IMR-90 (cell line): ENCODE results near the gene EIF3M. TPM values are rescaled to one million over a fixed set of nuclear protein-coding genes. Genes with fewer than 3 reads are reported as not detected.

ENCODE experiments used
- ATAC-seq: fragments of 200-7000 bp; cut with Tn5 transposase; 2 replicates; pipeline ENCODE4 v1.9.1; 2020; ENCODE audit warnings: low read depth, mild to moderate bottlenecking, moderate library complexity
- BruUV-seq: library from RNA; stranded (reverse); fragments of 400-500 nt; replicated peaks from 2 replicates; lab custom pipeline; 2021; lab: Mats Ljungman, UMichigan
- CTCF ChIA-PET: fragments of 300-600 bp; formaldehyde crosslinking; extraction: SDS; loops from one replicate; lab custom pipeline; 2021; ENCODE audit warnings: antibody characterized with exemption; lab: Yijun Ruan, JAX
- POLR2A ChIA-PET: fragments of 300-600 bp; sonication (Branson Sonifier 250); formaldehyde crosslinking; loops from one replicate; lab custom pipeline; 2022; ENCODE audit warnings: antibody characterized with exemption; ENCODE audit not compliant: unreplicated experiment; lab: Charles Lee
- DNase-seq: peaks from one replicate; pipeline ENCODE4 v3.0.0; 2013
- H2AFZ ChIP-seq: replicated peaks from 2 replicates; pipeline ENCODE3; 2013; ENCODE audit warnings: low read length, mild to moderate bottlenecking; ENCODE audit not compliant: poor library complexity
- H2AK5ac ChIP-seq: 2 replicates; pipeline ENCODE4 v1.6.1; 2013; ENCODE audit warnings: low read depth, low read length, inconsistent platforms
- H2AK9ac ChIP-seq: replicated peaks from 2 replicates; pipeline ENCODE3; 2013; ENCODE audit warnings: mild to moderate bottlenecking, low read depth, low read length, moderate library complexity; ENCODE audit not compliant: poor library complexity
- H2BK120ac ChIP-seq: 2 replicates; pipeline ENCODE4 v1.6.1; 2013; ENCODE audit warnings: low read depth, low read length, inconsistent platforms
- H2BK15ac ChIP-seq: 3 replicates; pipeline ENCODE4 v1.6.1; 2013; ENCODE audit warnings: low read depth, low read length, inconsistent platforms
- H2BK20ac ChIP-seq: 2 replicates; pipeline ENCODE4 v1.6.1; 2013; ENCODE audit warnings: low read depth, mild to moderate bottlenecking, inconsistent platforms, low read length, moderate library complexity
- H2BK5ac ChIP-seq: 2 replicates; pipeline ENCODE4 v1.6.1; 2013; ENCODE audit warnings: mild to moderate bottlenecking, low read depth, low read length, inconsistent platforms; ENCODE audit not compliant: poor library complexity, severe bottlenecking
- H3K14ac ChIP-seq: replicated peaks from 2 replicates; pipeline ENCODE4 v1.6.1; 2013; ENCODE audit warnings: low read depth, low read length, inconsistent platforms
- H3K18ac ChIP-seq: 2 replicates; pipeline ENCODE4 v1.6.1; 2013; ENCODE audit warnings: low read depth, low read length, control low read depth
- H3K23ac ChIP-seq: 2 replicates; pipeline ENCODE4 v1.6.1; 2013; ENCODE audit warnings: low read depth, low read length, inconsistent platforms
- H3K27ac ChIP-seq: 2 replicates; pipeline ENCODE4 v1.5.1; 2013; ENCODE audit warnings: mild to moderate bottlenecking, control low read depth, low read length; ENCODE audit not compliant: insufficient read depth
- H3K27me3 ChIP-seq: 2 replicates; pipeline ENCODE4 v1.6.1; 2013; ENCODE audit warnings: low read length; ENCODE audit not compliant: control insufficient read depth, insufficient read depth
- H3K36me3 ChIP-seq: 2 replicates; pipeline ENCODE4 v1.6.1; 2013; ENCODE audit warnings: low read length, mixed read lengths; ENCODE audit not compliant: control insufficient read depth, insufficient read depth
- H3K4ac ChIP-seq: 2 replicates; pipeline ENCODE4 v1.6.1; 2013; ENCODE audit warnings: low read depth, low read length, inconsistent platforms
- H3K4me1 ChIP-seq: 2 replicates; pipeline ENCODE4 v1.6.1; 2013; ENCODE audit warnings: low read length, mixed read lengths; ENCODE audit not compliant: control insufficient read depth, insufficient read depth
- H3K4me2 ChIP-seq: 2 replicates; pipeline ENCODE4 v1.6.1; 2013; ENCODE audit warnings: low read depth, mild to moderate bottlenecking, control low read depth, low read length, moderate library complexity
- H3K4me3 ChIP-seq: 2 replicates; pipeline ENCODE4 v1.5.1; 2013; ENCODE audit warnings: low read depth, mild to moderate bottlenecking, control low read depth, low read length, moderate library complexity; ENCODE audit not compliant: insufficient read depth
- H3K56ac ChIP-seq: 2 replicates; pipeline ENCODE4 v1.6.1; 2013; ENCODE audit warnings: low read length, inconsistent platforms; ENCODE audit not compliant: insufficient read depth; ENCODE audit errors: extremely low read depth
- H3K79me1 ChIP-seq, 2 experiments: 2 replicates each; pipeline ENCODE4 v1.6.1; 2013; ENCODE audit warnings: low read length in 2 of 2, inconsistent platforms in 1 of 2, low read depth in 1 of 2
- H3K9ac ChIP-seq: 2 replicates; pipeline ENCODE4 v1.6.1; 2013; ENCODE audit warnings: low read depth, low read length, control low read depth
- H3K9me1 ChIP-seq: 2 replicates; pipeline ENCODE4 v1.6.1; 2013; ENCODE audit warnings: low read length, inconsistent platforms; ENCODE audit not compliant: insufficient read depth
- H3K9me3 ChIP-seq: 2 replicates; pipeline ENCODE4 v1.6.1; 2013; ENCODE audit warnings: low read length; ENCODE audit not compliant: control insufficient read depth, insufficient read depth
- H4K20me1 ChIP-seq: 2 replicates; pipeline ENCODE4 v1.6.1; 2013; ENCODE audit warnings: low read length, inconsistent platforms; ENCODE audit not compliant: insufficient read depth
- H4K5ac ChIP-seq: 2 replicates; pipeline ENCODE4 v1.6.1; 2013; ENCODE audit warnings: mild to moderate bottlenecking, low read depth, low read length, control low read depth
- H4K8ac ChIP-seq, 2 experiments: 2 replicates each; pipeline ENCODE4 v1.6.1; 2013; ENCODE audit warnings: low read depth in 2 of 2, low read length in 2 of 2, control low read depth in 1 of 2, inconsistent platforms in 1 of 2
- H4K91ac ChIP-seq: 2 replicates; pipeline ENCODE4 v1.6.1; 2013; ENCODE audit warnings: low read depth, low read length, inconsistent platforms; ENCODE audit not compliant: insufficient read depth
- CTCF ChIP-seq: conservative IDR thresholded peaks from 2 replicates; pipeline ENCODE4 v1.5.1; 2012; ENCODE audit warnings: mild to moderate bottlenecking, low read depth, low read length, improper control_type of control experiment
- SMC3 ChIP-seq: fragments of 150-350 bp; IDR thresholded peaks from 2 replicates; pipeline ENCODE4 v1.6.1; 2016; ENCODE audit warnings: low read depth, mild to moderate bottlenecking, antibody characterized with exemption, low read length, moderate library complexity
- dilution Hi-C: fragments of 300-500 bp; cut with HindIII; formaldehyde crosslinking; loops from one replicate; pipeline ENCODE4 v1.14.3; 2018; ENCODE audit warnings: low sequenced_read_pairs; ENCODE audit not compliant: unreplicated experiment
- in situ Hi-C: fragments of 300-500 bp; cut with MboI; formaldehyde crosslinking; loops from 3 replicates; pipeline ENCODE4 v1.14.3; 2019; ENCODE audit warnings: low sequenced_read_pairs, inconsistent platforms, mixed read lengths
- intact Hi-C: fragments of 100-400 bp; cut with micrococcal nuclease; formaldehyde crosslinking; loops from 2 replicates; pipeline ENCODE4 v1.10.0; 2022
- polyA plus RNA-seq, 3 experiments: library from polyadenylated mRNA; depleted of rRNA; stranded (reverse); fragments of >200 nt; gene quantifications; 2 replicates each; pipeline ENCODE4 v1.2.3, GENCODE V29; 2012; ENCODE audit warnings: low replicate concordance in 1 of 3
- total RNA-seq: library from RNA; depleted of rRNA; stranded (reverse); fragments of >200 nt; gene quantifications from 2 replicates; pipeline ENCODE4 v1.2.3, GENCODE V29; 2012

EIF3M gene
- total and polyA plus RNA-seq, 2 of the 4 experiments (the other 2 are of a cell fraction) = 376 to 466 TPM

DNA sequence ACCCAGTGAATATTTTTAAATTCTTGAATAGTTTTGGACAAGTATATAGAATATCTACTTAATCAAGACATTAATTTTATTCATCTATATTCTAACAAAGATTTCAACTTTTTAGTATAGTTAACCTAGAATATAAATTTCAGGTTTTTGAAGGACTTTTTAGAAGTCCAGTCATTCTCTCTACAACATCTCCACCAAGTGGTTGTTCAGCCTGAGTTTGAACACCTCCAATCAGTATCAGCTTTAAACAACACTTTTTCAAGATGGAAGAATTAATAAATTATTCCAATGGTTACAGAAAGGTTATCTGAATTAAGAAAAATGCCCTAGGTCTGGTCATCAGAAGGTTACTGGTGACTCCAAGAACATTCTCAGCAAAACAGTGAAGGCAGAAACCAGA is 31.8 kb downstream of the EIF3M start:
- no peak overlapping the region for H2BK20ac ChIP-seq
- no peak overlapping the region for H3K4ac ChIP-seq
- no peaks in the 10 kb centered on the region for H3K79me1 ChIP-seq
- ChIA-PET POLR2A (no interaction called here), CTCF (no interaction called here)
- H3K14ac ChIP-seq = no peak overlapping the region
- H3K36me3 ChIP-seq = no peaks in the 10 kb centered on the region
- H4K20me1 ChIP-seq = no peaks in the 10 kb centered on the region
- ATAC-seq (no peak), DNase-seq (no peak)
- no peak overlapping the region for H4K5ac ChIP-seq
- H3K56ac ChIP-seq = no peak overlapping the region
- no peaks in the 10 kb centered on the region for H3K4me1 ChIP-seq
- intact Hi-C loops = loop anchor here (1.0 kb wide), 1 partner anchor 292 kb away; no protein-coding TSS in a partner anchor
- no peak overlapping the region for H3K23ac ChIP-seq
- no peak overlapping the region for H3K4me2 ChIP-seq
- H2AK9ac ChIP-seq = no peak overlapping the region
- in situ Hi-C loops = no loop called here
- H2AFZ ChIP-seq = no peak overlapping the region
- H3K9me3 ChIP-seq = no peaks in the 10 kb centered on the region
- H3K9me1 ChIP-seq = no peaks in the 10 kb centered on the region
- H2BK15ac ChIP-seq = no peak overlapping the region
- H2AK5ac ChIP-seq = no peak overlapping the region
- H2BK120ac ChIP-seq = no peak overlapping the region
- BruUV-seq = no TSS peak
- no peak overlapping the region for H3K27ac ChIP-seq
- no peak overlapping the region for H2BK5ac ChIP-seq
- H3K9ac ChIP-seq = no peak overlapping the region
- no peak overlapping the region for H3K4me3 ChIP-seq
- H3K18ac ChIP-seq = no peak overlapping the region
- H4K8ac ChIP-seq = no peak overlapping the region
- dilution Hi-C loops = no loop called here
- no peak overlapping the region for H4K91ac ChIP-seq
- TF ChIP-seq CTCF (peak; percentile 26; the same call in 1 of the 2 replicates), SMC3 (no peak)
- no peaks in the 10 kb centered on the region for H3K27me3 ChIP-seq
